T-helper 2 cell treated with Interferon-gamma antibody and Interleukin-4, amounts not matched to agents 5 μg/mL and 100 μg/mL, for 36 hours (primary cell): Measurements from ENCODE around the gene HPSE.
A peak's percentile ranks its signal among the peaks of the same experiment; 100 is the strongest.
"Not testable (repeated sequence)": the region's sequence is repeated elsewhere in the genome, so short reads cannot be mapped to it uniquely, and the experiment has no call there.

Experiments
- DNase-seq: peaks from one replicate; pipeline ENCODE4 v3.0.0; 2021; ENCODE audit warnings: low spot score
- H3K27ac Mint-ChIP-seq: one replicate; pipeline ENCODE4 v1.8.0; 2021; ENCODE audit warnings: mild to moderate bottlenecking, mixed read lengths
- H3K27me3 Mint-ChIP-seq: one replicate; pipeline ENCODE4 v1.8.0; 2021; ENCODE audit warnings: low read depth, mixed read lengths
- H3K36me3 Mint-ChIP-seq: one replicate; pipeline ENCODE4 v1.8.0; 2021; ENCODE audit warnings: low read depth, mixed read lengths
- H3K4me1 Mint-ChIP-seq: one replicate; pipeline ENCODE4 v1.8.0; 2021; ENCODE audit warnings: low read depth, mixed read lengths
- H3K4me3 Mint-ChIP-seq: one replicate; pipeline ENCODE4 v1.8.0; 2022; ENCODE audit warnings: mild to moderate bottlenecking, moderate library complexity, mixed read lengths
- H3K9me3 Mint-ChIP-seq: one replicate; pipeline ENCODE4 v1.8.0; 2021; ENCODE audit warnings: mixed read lengths

HPSE gene

GRCh38 chr4:83284193-83285054, 50.2 kb downstream of the HPSE start, which contains the start of gene COQ2:
COQ2 (minus strand) TSS chr4:83284798; CDS start chr4:83284764, 34 bp downstream.
- peak within 1 kb of the TSS; percentile 87 for H3K4me3 Mint-ChIP-seq
- H3K27ac Mint-ChIP-seq: peak within 1 kb of the TSS; percentile 94
- peaks cover 6% of the 10 kb centered on the region for H3K27me3 Mint-ChIP-seq
- peak; percentile 93 for DNase-seq
- peaks cover 7% of the 10 kb centered on the region for H3K36me3 Mint-ChIP-seq
- H3K4me1 Mint-ChIP-seq: peaks cover 37% of the 10 kb centered on the region
- H3K9me3 Mint-ChIP-seq: no peaks in the 10 kb centered on the region

GRCh38 chr4:83283181-83283580, 51.5 kb downstream of the HPSE start:
- Mint-ChIP-seq H3K27me3 (peaks cover 6% of the 10 kb centered on the region), H3K4me3 (peak overlapping the region; percentile 84), H3K4me1 (peaks cover 37% of the 10 kb centered on the region), H3K9me3 (no peaks in the 10 kb centered on the region), H3K36me3 (peaks cover 14% of the 10 kb centered on the region), H3K27ac (peak overlapping the region; percentile 28)
- no peak for DNase-seq

- Mint-ChIP-seq H3K27ac (no peak overlapping the region), H3K9me3 (no peaks in the 10 kb centered on the region), H3K4me1 (peaks cover 40% of the 10 kb centered on the region), H3K27me3 (peaks cover 4% of the 10 kb centered on the region), H3K4me3 (peak overlapping the region; percentile 22), H3K36me3 (peaks cover 21% of the 10 kb centered on the region)
- peak; percentile 42 for DNase-seq
Measured at GRCh38 chr4:83282049-83282535, 52.6 kb downstream of the HPSE start.

- peaks cover 28% of the 10 kb centered on the region for H3K36me3 Mint-ChIP-seq
- H3K27me3 Mint-ChIP-seq: peaks cover 4% of the 10 kb centered on the region
- H3K4me1 Mint-ChIP-seq: peaks cover 45% of the 10 kb centered on the region
- DNase-seq: no peak
- H3K4me3 Mint-ChIP-seq: no peak overlapping the region
- H3K27ac Mint-ChIP-seq: no peak overlapping the region
- H3K9me3 Mint-ChIP-seq: no peaks in the 10 kb centered on the region
Measured at GRCh38 chr4:83281307-83281706, 53.3 kb downstream of the HPSE start.

- DNase-seq: no peak
- peak overlapping the region; percentile 9 for H3K4me3 Mint-ChIP-seq
- H3K4me1 Mint-ChIP-seq: peaks cover 29% of the 10 kb centered on the region
- no peaks in the 10 kb centered on the region for H3K9me3 Mint-ChIP-seq
- H3K27ac Mint-ChIP-seq: peak overlapping the region; percentile 32
- H3K27me3 Mint-ChIP-seq: no peaks in the 10 kb centered on the region
- peaks cover 54% of the 10 kb centered on the region for H3K36me3 Mint-ChIP-seq
Measured at GRCh38 chr4:83276299-83277040, 58.2 kb downstream of the HPSE start.

- Mint-ChIP-seq H3K4me1 (peaks cover 21% of the 10 kb centered on the region), H3K36me3 (peaks cover 68% of the 10 kb centered on the region)
- H3K4me3 Mint-ChIP-seq, DNase-seq, H3K27ac Mint-ChIP-seq, H3K27me3 Mint-ChIP-seq, H3K9me3 Mint-ChIP-seq: not testable (repeated sequence)
Measured at GRCh38 chr4:83273926-83274325, 60.7 kb downstream of the HPSE start.

- no peaks in the 10 kb centered on the region for H3K27me3 Mint-ChIP-seq
- peaks cover 31% of the 10 kb centered on the region for H3K4me1 Mint-ChIP-seq
- no peaks in the 10 kb centered on the region for H3K9me3 Mint-ChIP-seq
- no peak overlapping the region for H3K27ac Mint-ChIP-seq
- DNase-seq: no peak
- no peak overlapping the region for H3K4me3 Mint-ChIP-seq
- peaks cover 66% of the 10 kb centered on the region for H3K36me3 Mint-ChIP-seq
Measured at GRCh38 chr4:83272900-83273299, 61.7 kb downstream of the HPSE start.

- Mint-ChIP-seq H3K4me3 (no peak overlapping the region), H3K9me3 (no peaks in the 10 kb centered on the region), H3K4me1 (peaks cover 18% of the 10 kb centered on the region), H3K27ac (no peak overlapping the region), H3K36me3 (peaks cover 58% of the 10 kb centered on the region), H3K27me3 (no peaks in the 10 kb centered on the region)
- no peak for DNase-seq
Measured at GRCh38 chr4:83269256-83269655, 65.4 kb downstream of the HPSE start.

GRCh38 chr4:83268491-83268890, 66.2 kb downstream of the HPSE start:
- H3K36me3 Mint-ChIP-seq: peaks cover 54% of the 10 kb centered on the region
- no peak overlapping the region for H3K27ac Mint-ChIP-seq
- H3K27me3 Mint-ChIP-seq: no peaks in the 10 kb centered on the region
- H3K9me3 Mint-ChIP-seq: no peaks in the 10 kb centered on the region
- H3K4me3 Mint-ChIP-seq: no peak overlapping the region
- DNase-seq: no peak
- H3K4me1 Mint-ChIP-seq: peaks cover 18% of the 10 kb centered on the region

- no peak overlapping the region for H3K27ac Mint-ChIP-seq
- no peak overlapping the region for H3K4me3 Mint-ChIP-seq
- peaks cover 18% of the 10 kb centered on the region for H3K4me1 Mint-ChIP-seq
- H3K27me3 Mint-ChIP-seq: no peaks in the 10 kb centered on the region
- H3K9me3 Mint-ChIP-seq: no peaks in the 10 kb centered on the region
- DNase-seq: no peak
- H3K36me3 Mint-ChIP-seq: peaks cover 53% of the 10 kb centered on the region
Measured at GRCh38 chr4:83267830-83268475, 66.7 kb downstream of the HPSE start.

GRCh38 chr4:83267121-83267829, 67.4 kb downstream of the HPSE start:
- Mint-ChIP-seq H3K27ac (no peak overlapping the region), H3K27me3 (no peaks in the 10 kb centered on the region)

GRCh38 chr4:83266689-83267088, 68.0 kb downstream of the HPSE start:
- DNase-seq: no peak
- peaks cover 18% of the 10 kb centered on the region for H3K4me1 Mint-ChIP-seq
- no peaks in the 10 kb centered on the region for H3K27me3 Mint-ChIP-seq
- H3K36me3 Mint-ChIP-seq: peaks cover 50% of the 10 kb centered on the region
- no peak overlapping the region for H3K4me3 Mint-ChIP-seq
- H3K27ac Mint-ChIP-seq: no peak overlapping the region
- no peaks in the 10 kb centered on the region for H3K9me3 Mint-ChIP-seq

More at GRCh38 chr4:83267121-83267829, 67.4 kb downstream of the HPSE start:
- Mint-ChIP-seq H3K4me3 (no peak overlapping the region), H3K9me3 (no peaks in the 10 kb centered on the region), H3K4me1 (peaks cover 18% of the 10 kb centered on the region), H3K36me3 (peaks cover 50% of the 10 kb centered on the region)
- DNase-seq: no peak

GRCh38 chr4:83263106-83263505, 71.5 kb downstream of the HPSE start:
- H3K27me3 Mint-ChIP-seq: no peaks in the 10 kb centered on the region
- H3K4me3 Mint-ChIP-seq: no peak overlapping the region
- peaks cover 10% of the 10 kb centered on the region for H3K4me1 Mint-ChIP-seq
- DNase-seq: no peak
- H3K36me3 Mint-ChIP-seq: peaks cover 42% of the 10 kb centered on the region
- no peaks in the 10 kb centered on the region for H3K9me3 Mint-ChIP-seq
- H3K27ac Mint-ChIP-seq: no peak overlapping the region
